RPMI8226 (cell line): Measurements from ENCODE around the gene PDZD2.
"Not testable (repeated sequence)": the region's sequence is repeated elsewhere in the genome, so short reads cannot be mapped to it uniquely, and the experiment has no call there.

Experiments
- DNase-seq: peaks from one replicate; pipeline ENCODE4 v3.0.0-alpha.2; 2015

PDZD2 gene

DNA sequence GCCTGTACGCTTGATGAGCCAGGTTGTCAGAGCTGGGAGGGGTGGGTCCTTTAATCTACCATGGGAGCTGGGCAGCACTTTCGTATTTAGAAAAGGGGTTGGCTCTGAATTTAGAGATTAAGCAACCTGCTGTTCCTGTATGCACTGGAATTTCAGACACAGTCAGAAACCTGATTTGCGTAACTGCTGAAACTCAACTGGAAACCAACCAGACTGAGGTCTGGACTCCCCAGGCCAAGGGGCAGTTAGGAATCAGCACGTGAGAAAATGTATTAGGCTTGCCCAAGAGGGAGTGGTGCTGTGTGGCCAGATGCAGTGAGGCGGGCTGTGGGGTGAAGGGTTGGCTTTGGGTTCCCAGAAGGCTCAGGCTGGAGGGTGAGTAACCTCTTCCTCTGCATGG, 300.2 kb downstream of the PDZD2 start:
- DNase-seq = no peak

- no peak for DNase-seq
Measured at GRCh38 chr5:31941151-31941755, 302.3 kb downstream of the PDZD2 start.

- DNase-seq = no peak
Measured at GRCh38 chr5:31942546-31942945, 303.6 kb downstream of the PDZD2 start.

- DNase-seq = no peak
Measured at GRCh38 chr5:31944684-31945445, 305.9 kb downstream of the PDZD2 start.

DNA sequence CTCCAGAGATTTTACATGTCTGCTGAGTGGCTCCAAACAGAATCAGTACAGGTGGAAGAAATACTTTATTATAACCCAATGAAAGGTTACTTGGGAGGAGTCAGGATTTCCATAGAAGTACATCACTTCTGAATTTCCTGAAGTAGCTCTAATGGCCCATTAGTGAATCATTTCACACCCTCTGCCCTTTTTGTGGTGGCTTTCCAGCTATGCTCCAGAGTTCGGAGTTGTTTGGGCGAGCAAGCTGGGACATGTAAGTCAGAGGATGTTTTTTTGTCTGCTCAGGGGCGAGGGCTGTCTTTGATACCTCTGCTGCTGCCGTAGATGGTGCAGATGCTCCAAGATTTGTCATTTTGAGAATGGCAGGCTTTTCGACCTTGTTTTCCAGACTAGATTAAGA, 309.1 kb downstream of the PDZD2 start:
- no peak for DNase-seq

- DNase-seq = no peak
Measured at GRCh38 chr5:31952067-31952466, 313.1 kb downstream of the PDZD2 start.

DNA sequence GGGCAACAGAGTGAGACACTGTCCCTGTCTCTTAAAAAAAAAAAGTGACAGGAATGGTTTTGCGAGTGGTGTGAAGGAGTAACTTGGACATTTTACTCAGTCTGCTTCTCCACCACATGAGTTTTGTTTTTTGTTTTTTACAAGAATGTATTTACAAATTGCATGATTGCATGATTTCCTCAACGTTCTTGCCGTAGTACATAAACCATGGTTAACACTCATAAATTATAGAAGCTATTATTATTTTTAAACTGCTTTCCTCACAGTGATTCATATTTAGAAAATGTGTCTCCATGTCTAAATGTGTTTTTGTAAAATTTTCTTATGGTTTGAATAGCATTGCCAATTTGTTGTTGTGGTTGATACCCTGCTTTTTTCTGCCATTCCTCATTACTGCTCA, 315.2 kb downstream of the PDZD2 start:
- DNase-seq = no peak

DNA sequence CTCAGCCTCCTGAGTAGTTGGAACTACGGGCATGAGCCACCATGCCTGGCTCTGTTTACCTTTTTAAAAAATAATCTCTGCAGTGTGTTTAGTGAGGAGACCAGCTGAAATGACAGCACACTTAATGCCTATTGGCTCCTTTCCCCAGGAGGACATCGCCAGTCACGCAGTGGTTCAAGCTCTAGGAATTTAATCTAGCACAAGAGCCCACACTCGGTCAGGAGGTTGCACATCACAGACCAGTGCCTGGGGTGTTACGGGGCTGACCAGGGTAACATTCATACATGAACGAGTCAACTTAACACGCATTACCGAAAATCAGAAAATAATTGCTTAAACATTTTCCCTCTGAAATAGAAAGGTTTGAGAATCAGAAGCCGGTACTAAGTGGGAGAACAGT, 318.2 kb downstream of the PDZD2 start:
- no peak for DNase-seq

DNA sequence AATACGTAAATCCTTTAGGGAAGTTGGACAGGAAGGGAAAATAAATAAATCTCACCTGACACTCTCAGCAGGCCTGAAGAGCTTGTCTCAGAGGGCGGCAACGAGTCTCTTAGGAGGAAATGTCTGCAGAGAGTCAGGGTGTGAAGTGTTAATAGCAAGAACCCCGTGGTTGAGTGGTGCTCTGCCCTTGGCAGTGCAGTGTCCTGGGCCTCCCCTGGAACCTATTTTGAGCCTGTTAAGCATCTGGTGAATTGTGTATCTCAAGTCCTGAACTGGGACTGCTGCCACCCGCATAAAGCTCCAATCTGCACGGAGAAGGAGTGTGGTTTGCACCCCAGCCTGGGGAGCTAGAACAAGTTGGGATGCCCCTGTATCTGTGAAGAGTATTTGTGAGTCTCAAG, 323.4 kb downstream of the PDZD2 start:
- DNase-seq = no peak

DNA sequence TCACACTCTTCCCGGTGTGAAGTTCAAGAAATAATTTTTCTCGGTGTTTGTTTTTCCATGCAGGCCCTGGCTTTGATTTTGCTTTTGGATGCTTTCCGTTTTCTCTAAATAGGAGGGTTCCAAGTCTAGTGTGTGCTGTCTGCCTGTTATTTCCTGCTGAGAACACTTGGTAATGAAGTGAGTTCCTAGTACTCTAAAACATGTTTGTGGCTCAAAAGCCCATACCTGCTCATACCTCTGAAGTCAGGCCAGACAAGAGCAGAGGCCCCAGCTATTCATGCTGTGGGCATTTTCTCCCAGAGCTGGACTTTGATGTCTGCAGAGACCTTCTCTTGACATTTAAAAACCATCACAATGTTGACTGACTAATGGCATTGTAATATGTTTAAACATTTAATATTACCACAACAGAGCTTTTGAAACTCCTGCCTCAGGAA, 324.0 kb downstream of the PDZD2 start:
- no peak for DNase-seq

DNA sequence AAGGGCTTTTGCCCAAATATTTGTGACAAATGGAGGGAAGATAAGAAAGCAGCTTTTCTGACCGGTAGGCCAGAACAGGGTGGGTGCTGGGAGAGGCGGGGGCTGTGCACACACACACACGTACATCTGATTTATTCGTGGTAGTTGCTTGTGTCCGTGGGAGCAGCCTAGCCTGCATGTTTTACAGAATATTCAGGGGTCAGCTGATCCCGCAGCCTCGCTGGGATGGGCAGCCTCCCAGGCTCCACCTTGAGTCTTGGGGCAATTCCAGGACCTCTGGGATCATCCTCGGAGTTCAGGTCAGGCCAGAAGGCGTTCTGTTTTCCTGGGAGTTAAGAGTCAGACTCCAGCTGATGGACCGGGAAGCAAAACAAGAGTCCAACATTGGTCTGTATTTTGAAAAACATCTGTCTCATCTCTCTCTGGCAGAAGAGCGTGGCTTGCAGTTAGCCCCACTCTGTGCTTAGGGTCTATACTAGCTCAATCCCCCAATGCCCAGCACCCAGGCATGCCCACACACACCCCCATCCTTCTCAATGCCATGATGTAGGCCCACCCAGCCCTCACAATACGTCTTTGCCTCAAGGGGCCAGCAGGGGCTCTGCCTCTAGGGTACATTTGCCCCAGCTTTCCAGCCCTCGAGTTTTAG, 324.6 kb downstream of the PDZD2 start:
- DNase-seq = no peak

- no peak for DNase-seq
Measured at GRCh38 chr5:31964007-31964360, 325.1 kb downstream of the PDZD2 start.

GRCh38 chr5:31965227-31965626, 326.3 kb downstream of the PDZD2 start:
- DNase-seq = no peak

GRCh38 chr5:31966936-31967335, 328.0 kb downstream of the PDZD2 start:
- DNase-seq = no peak

- no peak for DNase-seq
Measured at GRCh38 chr5:31967461-31967860, 328.5 kb downstream of the PDZD2 start.

DNA sequence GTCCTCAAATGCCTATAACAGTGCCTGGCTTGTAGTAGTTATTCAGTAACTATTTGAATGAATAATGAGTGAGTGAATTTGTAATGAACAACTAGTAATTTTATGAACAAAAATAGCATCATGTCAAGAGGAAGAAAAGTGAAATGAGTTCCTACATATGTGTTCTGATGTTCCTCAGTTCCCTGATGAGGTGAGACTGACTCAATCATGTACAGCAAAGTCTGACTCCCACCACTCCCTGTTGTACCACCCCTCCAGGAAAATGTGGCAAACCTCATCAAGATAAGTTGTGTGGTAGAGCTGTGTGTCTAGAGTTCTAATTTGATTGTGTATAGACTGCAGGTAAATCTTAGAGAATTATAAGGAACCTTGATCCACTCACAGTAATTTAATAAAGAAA, 333.6 kb downstream of the PDZD2 start:
- DNase-seq = no peak

GRCh38 chr5:31975189-31975612, 336.3 kb downstream of the PDZD2 start:
- not testable (repeated sequence) for DNase-seq

DNA sequence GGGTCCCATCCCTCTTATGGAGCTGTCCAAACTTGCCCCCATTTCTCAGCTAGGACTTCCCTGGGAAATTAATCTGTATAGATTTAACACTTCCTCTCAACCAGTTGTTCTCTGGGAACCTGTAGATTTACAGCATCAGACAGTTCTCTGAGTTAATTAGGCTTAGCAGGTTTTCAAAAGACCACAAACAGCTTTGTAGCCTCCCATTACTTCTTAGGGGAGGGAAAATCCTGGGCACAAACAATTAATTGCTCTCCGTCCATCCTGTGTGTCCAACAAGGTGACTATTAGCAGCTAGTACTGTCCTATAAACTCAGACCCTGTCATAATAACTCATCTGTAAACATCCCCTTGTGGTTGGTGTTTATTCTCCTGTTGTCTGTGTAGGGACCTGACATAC, 337.2 kb downstream of the PDZD2 start:
- no peak for DNase-seq

- DNase-seq = no peak
Measured at GRCh38 chr5:31981361-31981945, 342.5 kb downstream of the PDZD2 start.

DNA sequence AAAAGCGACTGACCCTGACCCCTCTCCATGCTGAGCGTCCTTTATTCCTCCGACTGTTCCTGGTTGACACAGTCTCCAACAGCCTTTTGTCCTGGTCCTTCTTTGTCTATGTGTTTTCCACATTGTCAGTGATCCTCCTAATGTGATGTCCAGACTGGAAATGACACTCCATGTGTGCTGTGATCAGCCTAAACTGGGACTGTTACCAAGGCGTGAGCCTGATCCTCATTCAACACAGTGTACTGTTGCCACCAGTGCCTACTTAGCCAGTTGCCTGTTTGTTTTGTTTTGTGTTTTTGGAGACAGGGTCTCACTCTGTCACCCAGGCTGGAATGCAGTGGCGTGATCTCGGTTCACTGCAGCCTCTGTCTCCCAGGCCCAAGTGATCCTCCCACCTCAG, 343.1 kb downstream of the PDZD2 start:
- no peak for DNase-seq

DNA sequence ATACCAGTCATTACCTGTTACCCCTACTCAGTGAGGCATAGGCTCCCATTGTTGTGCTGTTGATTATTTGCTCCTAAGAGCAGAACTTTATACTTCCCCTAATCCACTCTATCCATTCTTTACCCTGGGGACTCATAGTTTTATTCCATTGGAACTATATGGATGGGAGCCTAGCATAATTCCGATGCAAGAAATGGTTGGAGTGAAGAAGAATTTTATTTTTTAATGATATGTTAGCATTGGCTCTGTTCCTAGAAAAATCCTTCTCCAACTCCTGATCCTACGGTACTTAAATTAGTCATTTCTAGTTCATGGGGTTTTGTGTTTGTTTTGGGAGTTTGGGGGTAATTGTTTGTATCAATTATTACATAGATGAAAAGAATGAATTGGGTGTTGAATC, 343.7 kb downstream of the PDZD2 start:
- DNase-seq = no peak

GRCh38 chr5:31983851-31984250, 344.9 kb downstream of the PDZD2 start:
- DNase-seq = no peak

- DNase-seq = no peak
Measured at GRCh38 chr5:31984691-31985090, 345.8 kb downstream of the PDZD2 start.

DNA sequence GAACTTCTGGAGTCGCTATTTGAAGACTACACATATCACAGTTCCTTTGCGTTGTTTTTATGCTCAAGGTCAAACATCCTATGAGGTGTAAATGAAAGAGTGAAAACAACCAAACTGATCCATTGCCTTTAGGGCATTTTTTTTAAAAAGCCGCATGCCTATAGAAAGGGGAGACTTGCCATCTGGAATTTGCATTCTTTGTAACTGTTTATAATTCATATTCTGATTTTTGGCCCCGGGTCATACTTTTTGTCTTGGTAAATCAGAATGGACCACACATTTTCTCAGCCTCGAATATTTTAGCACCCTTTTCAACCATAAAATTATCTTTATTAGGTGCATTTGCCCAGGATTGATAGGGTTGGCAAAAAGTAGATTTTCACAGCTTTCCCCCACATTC, 347.2 kb downstream of the PDZD2 start:
- DNase-seq = no peak
